HCT116 (cell line): Measurements from ENCODE around the gene BRSK1. TPM values are rescaled to one million over a fixed set of nuclear protein-coding genes. Genes with fewer than 3 reads are reported as not detected.

Source experiments
- ATAC-seq: fragments of 200-7000 bp; cut with Tn5 transposase; 2 replicates; pipeline ENCODE4 v1.9.1; 2020; ENCODE audit warnings: mild to moderate bottlenecking, moderate library complexity
- BruUV-seq: library from RNA; stranded (reverse); fragments of 400-500 nt; replicated peaks from 2 replicates; lab custom pipeline; 2021; lab: Mats Ljungman, UMichigan
- CTCF ChIA-PET: fragments of 300-600 bp; sonication (Branson Sonifier 250); formaldehyde crosslinking; loops from one replicate; lab custom pipeline; 2021; ENCODE audit warnings: antibody characterized with exemption; lab: Charles Lee
- POLR2A ChIA-PET: fragments of 300-600, 350-600 bp; sonication (Branson Sonifier 250); formaldehyde crosslinking; loops from one replicate; lab custom pipeline; 2021; ENCODE audit warnings: antibody characterized with exemption; lab: Charles Lee
- RAD21 ChIA-PET, 2 experiments: fragments of 300-600 bp; sonication (Branson Sonifier 250); formaldehyde crosslinking; loops; one replicate each; lab custom pipeline; 2023; ENCODE audit warnings: low total read pairs in 2 of 2; ENCODE audit not compliant: uncharacterized antibody in 2 of 2, unreplicated experiment in 2 of 2, low non-redundant PET in 1 of 2; lab: Charles Lee
- DNase-seq: peaks from one replicate; pipeline ENCODE4 v3.0.0-alpha.2; 2010; ENCODE audit warnings: low read depth, low spot score
- H2AFZ ChIP-seq: fragments of 200-600 bp; shearing (Covaris generic), sonication (generic); 2 replicates; pipeline ENCODE4 v1.6.1; 2017; ENCODE audit warnings: low read depth, mixed run types, mixed read lengths, antibody characterized with exemption, low read length; ENCODE audit not compliant: poor library complexity, severe bottlenecking
- H3K27ac ChIP-seq: 2 replicates; pipeline ENCODE4 v1.5.1; 2012; ENCODE audit warnings: low read depth, low read length
- H3K27me3 ChIP-seq: fragments of 200-600 bp; sonication (generic); 2 replicates; pipeline ENCODE4 v1.6.1; 2016; ENCODE audit warnings: mixed run types, low read length, mixed read lengths; ENCODE audit not compliant: insufficient read depth
- H3K36me3 ChIP-seq, 2 experiments: fragments of 200-500 bp in 1 of 2; fragments of 200-600 bp in 1 of 2; sonication (Bioruptor generic) in 1 of 2; sonication (generic) in 1 of 2; 2 replicates each; pipeline versions ENCODE4 v1.5.1 to v1.6.1; 2014 to 2016; ENCODE audit warnings: low read length in 2 of 2, inconsistent platforms in 1 of 2, mixed read lengths in 1 of 2, mixed run types in 1 of 2; ENCODE audit not compliant: insufficient read depth in 2 of 2, control insufficient read depth in 1 of 2
- H3K4me1 ChIP-seq, 2 experiments: fragments of 200-600 bp in 1 of 2; sonication (generic) in 1 of 2; 2 replicates each; pipeline versions ENCODE4 v1.5.1 to v1.6.1; 2012 to 2017; ENCODE audit warnings: low read length in 2 of 2, inconsistent platforms in 1 of 2, mild to moderate bottlenecking in 1 of 2, mixed read lengths in 1 of 2, mixed run types in 1 of 2, moderate library complexity in 1 of 2; ENCODE audit not compliant: insufficient read depth in 2 of 2, control insufficient read depth in 1 of 2
- H3K4me2 ChIP-seq: fragments of 200-600 bp; sonication (generic); 2 replicates; pipeline ENCODE4 v1.6.1; 2017; ENCODE audit warnings: mixed run types, low read length, mixed read lengths
- H3K4me3 ChIP-seq, 2 experiments: fragments of 200-600 bp in 1 of 2; sonication (generic) in 1 of 2; replicated peaks in 1 of 2; 2 replicates each; pipeline ENCODE4 v1.5.1; 2011 to 2016; ENCODE audit warnings: low read length in 2 of 2, control low read depth in 1 of 2, low read depth in 1 of 2, mild to moderate bottlenecking in 1 of 2, mixed read lengths in 1 of 2, mixed run types in 1 of 2
- H3K79me2 ChIP-seq: fragments of 200-600 bp; sonication (generic); 2 replicates; pipeline ENCODE4 v1.6.1; 2017; ENCODE audit warnings: mild to moderate bottlenecking, mixed run types, low read length, moderate library complexity, mixed read lengths; ENCODE audit not compliant: insufficient read depth
- H3K9ac ChIP-seq: fragments of 200-600 bp; sonication (generic); 2 replicates; pipeline ENCODE4 v1.6.1; 2016; ENCODE audit warnings: low read length, mixed read lengths
- H3K9me2 ChIP-seq: fragments of 200-600 bp; sonication (generic), shearing (Covaris generic); 2 replicates; pipeline ENCODE4 v1.6.1; 2017; ENCODE audit warnings: mixed run types, mild to moderate bottlenecking, moderate library complexity; ENCODE audit not compliant: insufficient read depth
- H3K9me3 ChIP-seq, 2 experiments: fragments of 200-500 bp in 1 of 2; fragments of 200-600 bp in 1 of 2; sonication (Bioruptor generic) in 1 of 2; sonication (generic) in 1 of 2; 2 replicates each; pipeline ENCODE4 v1.6.1; 2014 to 2017; ENCODE audit warnings: low read length in 2 of 2, mixed read lengths in 2 of 2, inconsistent platforms in 1 of 2, low read depth in 1 of 2, mild to moderate bottlenecking in 1 of 2, mixed run types in 1 of 2, moderate library complexity in 1 of 2; ENCODE audit not compliant: control insufficient read depth in 1 of 2, insufficient read depth in 1 of 2
- H4K20me1 ChIP-seq: fragments of 200-600 bp; sonication (generic), shearing (Covaris generic); 2 replicates; pipeline ENCODE4 v1.6.1; 2017; ENCODE audit warnings: mixed run types, mild to moderate bottlenecking, moderate library complexity; ENCODE audit not compliant: insufficient read depth
- CTCF ChIP-seq, 3 experiments: fragments of 200-600 bp in 1 of 3; sonication (generic) in 1 of 3; IDR thresholded peaks in 2 of 3; conservative IDR thresholded peaks in 1 of 3; 2 replicates each; pipeline ENCODE4 v1.5.1; 2012 to 2017; ENCODE audit warnings: low read depth in 2 of 3, low read length in 2 of 3, antibody characterized with exemption in 1 of 3, borderline replicate concordance in 1 of 3, control low read depth in 1 of 3, mild to moderate bottlenecking in 1 of 3, mixed read lengths in 1 of 3, mixed run types in 1 of 3, moderate library complexity in 1 of 3; ENCODE audit not compliant: insufficient read depth in 1 of 3
- ELF1 ChIP-seq: IDR thresholded peaks from 2 replicates; pipeline ENCODE4 v1.6.1; 2012; ENCODE audit warnings: low read depth, borderline replicate concordance
- EZH2 ChIP-seq: fragments of 200-600 bp; sonication (generic); IDR thresholded peaks from 2 replicates; pipeline ENCODE4 v1.6.1; 2017; ENCODE audit warnings: antibody characterized with exemption, mixed run types
- EZH2phosphoT487 ChIP-seq: fragments of 200-600 bp; IDR thresholded peaks from 2 replicates; pipeline ENCODE4 v1.6.1; 2018; ENCODE audit warnings: antibody characterized with exemption, borderline replicate concordance
- FOSL1 ChIP-seq: IDR thresholded peaks from 2 replicates; pipeline ENCODE4 v1.6.1; 2012; ENCODE audit warnings: low read depth
- RAD21 ChIP-seq: IDR thresholded peaks from 2 replicates; pipeline ENCODE4 v1.6.1; 2012; ENCODE audit warnings: low read depth, mild to moderate bottlenecking
- REST ChIP-seq: IDR thresholded peaks from 2 replicates; pipeline ENCODE4 v1.6.1; 2012; ENCODE audit warnings: low read depth
- SIN3A ChIP-seq: IDR thresholded peaks from 2 replicates; pipeline ENCODE4 v1.6.1; 2012; ENCODE audit warnings: low read depth
- SRF ChIP-seq: IDR thresholded peaks from 2 replicates; pipeline ENCODE4 v1.6.1; 2012; ENCODE audit warnings: low read depth
- TCF7L2 ChIP-seq: IDR thresholded peaks from 2 replicates; pipeline ENCODE4 v1.7.0; 2011; ENCODE audit warnings: borderline replicate concordance, inconsistent platforms; ENCODE audit not compliant: insufficient read depth, insufficient read length; ENCODE audit errors: extremely low read depth
- ZBTB33 ChIP-seq: IDR thresholded peaks from 2 replicates; pipeline ENCODE4 v1.6.1; 2011; ENCODE audit warnings: mild to moderate bottlenecking, low read length, moderate library complexity; ENCODE audit not compliant: insufficient replicate concordance; ENCODE audit errors: extremely low read depth
- ZNF274 ChIP-seq: fragments of 200-500 bp; sonication (Bioruptor generic); IDR thresholded peaks from 2 replicates; pipeline ENCODE4 v1.6.1; 2014; ENCODE audit warnings: mild to moderate bottlenecking, low read depth, low read length, inconsistent platforms
- intact Hi-C: fragments of 100-400 bp; cut with micrococcal nuclease; formaldehyde crosslinking; loops from 2 replicates; pipeline ENCODE4 v1.10.0; 2022
- total RNA-seq: library from RNA; stranded (reverse); gene quantifications from one replicate; pipeline ENCODE4 v1.2.1, GENCODE V29; 2021; ENCODE audit not compliant: unreplicated experiment

BRSK1 gene
- total RNA-seq, 1 experiment from 2014 or later = 33.3 TPM

- intact Hi-C loops = no loop called here
- no peaks in the 10 kb centered on the region for H3K79me2 ChIP-seq
- H3K4me3 ChIP-seq = no peak overlapping the region
- H3K4me1 ChIP-seq = no peaks in the 10 kb centered on the region
- no peaks in the 10 kb centered on the region for H4K20me1 ChIP-seq
- ChIA-PET CTCF (no interaction called here), RAD21 (no interaction called here), POLR2A (no interaction called here)
- no peak overlapping the region for H3K4me2 ChIP-seq
- TF ChIP-seq ZNF274 = no peak
- no peak for TF ChIP-seq EZH2
- no peaks in the 10 kb centered on the region for H3K36me3 ChIP-seq
- H3K9ac ChIP-seq = no peak overlapping the region
- BruUV-seq = no TSS peak
- DNase-seq (no peak), ATAC-seq (no peak)
- no peaks in the 10 kb centered on the region for H3K9me2 ChIP-seq
- no peaks in the 10 kb centered on the region for H3K9me3 ChIP-seq
- no peak overlapping the region for H3K27ac ChIP-seq
- no peak overlapping the region for H2AFZ ChIP-seq
- no peaks in the 10 kb centered on the region for H3K27me3 ChIP-seq
Observed at GRCh38 chr19:55315956-55316525, 32.2 kb downstream of the BRSK1 start.

- intact Hi-C loops = no loop called here
- Histone ChIP-seq H3K9me3 (no peaks in the 10 kb centered on the region), H3K36me3 (no peaks in the 10 kb centered on the region), H4K20me1 (no peaks in the 10 kb centered on the region), H2AFZ (no peak overlapping the region), H3K4me2 (no peak overlapping the region), H3K4me3 (no peak overlapping the region), H3K27ac (no peak overlapping the region), H3K27me3 (no peaks in the 10 kb centered on the region), H3K9ac (no peak overlapping the region), H3K9me2 (no peaks in the 10 kb centered on the region), H3K79me2 (no peaks in the 10 kb centered on the region), H3K4me1 (no peaks in the 10 kb centered on the region)
- ATAC-seq (no peak), DNase-seq (no peak)
- POLR2A ChIA-PET = no interaction called here
- RAD21 ChIA-PET = no interaction called here
- CTCF ChIA-PET = interaction anchor here (2.5 kb wide), 1 partner anchor 15 kb away, joined by 11 read pairs; no protein-coding TSS in a partner anchor
- no TSS peak for BruUV-seq
- TF ChIP-seq REST = no peak
- TF ChIP-seq ELF1 = no peak
- TF ChIP-seq SIN3A = no peak
- no peak for TF ChIP-seq TCF7L2
- TF ChIP-seq EZH2phosphoT487 = no peak
- no peak for TF ChIP-seq SRF
- TF ChIP-seq RAD21 = no peak
- TF ChIP-seq ZBTB33 = no peak
- no peak for TF ChIP-seq FOSL1
- no peak for TF ChIP-seq CTCF (IDR thresholded peaks at IDR 0.05 in 2 of 3, conservative IDR thresholded peaks at IDR 0.05 in 1 of 3; ENCODE audit: borderline replicate concordance in 1 of 3, insufficient read depth in 1 of 3, low read depth in 2 of 3, low read length in 2 of 3)
Observed at GRCh38 chr19:55316646-55317045, 32.8 kb downstream of the BRSK1 start.
